Erythroblast (primary cell): ENCODE data around the gene RFX3.

ENCODE experiments used
- GATA1 ChIP-seq: IDR thresholded peaks from 2 replicates; pipeline ENCODE4 v1.6.1; 2011; ENCODE audit warnings: low read depth, mild to moderate bottlenecking, control low read depth, low read length, moderate library complexity
- POLR2A ChIP-seq: IDR thresholded peaks from 2 replicates; pipeline ENCODE4 v1.6.1; 2011; ENCODE audit warnings: mild to moderate bottlenecking, low read length

DNA sequence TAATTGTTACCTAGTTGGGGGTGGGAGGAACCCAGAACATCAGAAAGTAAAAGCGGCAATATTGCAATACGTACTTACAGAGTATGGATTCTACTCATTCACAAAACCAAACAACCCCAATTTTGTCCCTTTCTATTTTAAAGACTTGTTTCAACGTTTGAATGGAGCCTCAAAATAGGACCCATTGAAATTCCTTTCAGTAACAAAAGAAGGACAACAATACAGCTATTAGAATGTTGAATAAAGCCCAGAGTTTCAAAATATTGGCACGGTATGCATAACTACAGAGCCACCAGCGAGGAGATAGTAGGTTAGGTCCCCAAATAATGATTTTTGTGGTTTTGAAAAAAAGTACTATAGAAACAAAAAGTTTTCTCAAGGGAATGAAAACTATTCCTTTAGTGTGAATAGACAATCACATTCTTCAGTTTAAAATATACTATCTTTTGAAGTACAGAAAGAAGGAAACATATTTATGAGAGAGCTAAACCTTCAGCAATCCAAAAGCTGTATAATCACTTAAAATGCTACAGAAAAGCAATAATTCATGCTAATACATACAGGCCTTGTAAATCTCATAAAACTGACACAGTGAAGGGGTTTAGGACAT lies 235.5 kb downstream of the RFX3 start:
- TF ChIP-seq POLR2A (no peak), GATA1 (no peak)
